NCI-H345 treated with DMSO at 0.1 percent for 48 hours (cell line): ENCODE results near the gene ATP8B1.

ENCODE experiments used
- DNase-seq: peaks from one replicate; lab custom pipeline; 2025; ENCODE audit not compliant: unreplicated experiment; lab: John Stamatoyannopoulos, UW

Gene ATP8B1

DNA sequence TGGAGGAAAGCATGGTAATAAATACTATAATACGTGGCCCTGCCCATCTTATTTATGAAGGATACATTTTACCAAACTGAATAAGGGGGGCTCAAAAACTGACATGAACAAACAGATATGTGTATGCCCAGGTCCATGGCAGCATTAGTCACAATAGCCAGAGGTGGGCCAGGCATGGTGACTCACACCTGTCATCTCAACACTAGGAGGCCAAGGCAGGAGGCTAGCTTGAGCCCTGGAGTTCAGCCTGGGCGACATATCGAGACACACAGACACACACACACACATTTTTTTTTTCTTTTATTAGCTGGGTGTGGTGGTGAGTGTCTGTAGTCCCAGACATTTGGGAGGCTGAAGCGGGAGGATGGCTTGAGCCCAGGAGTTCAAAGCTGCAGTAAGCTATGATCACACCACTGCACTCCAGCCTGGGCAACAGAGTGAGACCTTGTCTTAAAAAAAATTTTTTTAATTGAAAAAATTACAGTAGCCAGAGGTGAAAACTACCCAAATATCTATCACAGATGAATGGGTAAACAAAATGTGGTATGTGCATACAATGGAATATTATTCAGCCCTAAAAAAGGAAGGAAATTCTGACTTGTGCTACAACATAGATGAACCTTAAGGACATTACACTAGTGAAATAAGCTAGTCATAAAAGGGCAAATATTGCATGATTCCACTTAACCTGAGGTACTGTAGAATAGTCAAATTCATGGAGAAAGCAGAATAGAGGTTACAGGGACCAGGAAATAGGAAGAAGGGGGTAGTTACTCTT, 8.0 kb downstream of the ATP8B1 start:
- DNase-seq = no peak

DNA sequence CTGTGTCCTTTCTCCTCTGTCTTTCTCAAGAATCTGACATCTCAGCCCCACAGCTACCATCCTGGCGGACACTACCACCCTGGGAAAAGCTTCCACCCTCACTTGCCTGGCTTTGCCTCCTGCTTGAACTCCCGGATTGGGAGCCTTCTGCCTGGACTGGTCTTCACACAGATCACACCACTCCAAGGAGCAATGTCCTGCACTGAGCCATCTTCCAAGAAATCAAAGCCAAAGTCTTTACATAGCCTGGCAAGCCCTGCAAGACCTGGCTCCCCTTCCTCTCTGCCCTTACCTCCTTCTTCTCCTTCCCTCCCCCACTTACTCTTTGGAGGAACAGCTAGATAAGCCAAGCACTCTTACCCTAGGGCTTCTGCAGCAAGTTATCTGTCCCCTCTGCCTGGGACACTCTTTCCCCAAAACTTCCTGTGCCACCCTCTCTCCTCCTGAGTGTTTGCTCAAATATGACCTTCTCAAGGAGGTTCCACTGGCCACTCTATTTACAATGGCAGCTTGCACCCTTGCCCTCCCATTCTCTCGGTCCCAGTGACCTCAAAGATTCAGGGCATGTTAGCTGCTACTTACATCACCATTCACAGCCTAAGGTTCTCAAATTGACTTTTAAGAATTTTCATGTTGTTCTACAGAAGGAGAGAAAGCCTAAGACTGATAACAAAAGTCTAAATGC, 9.7 kb downstream of the ATP8B1 start:
- DNase-seq = no peak

GRCh38 chr18:57792631-57793301, 10.3 kb downstream of the ATP8B1 start:
- DNase-seq = no peak

DNA sequence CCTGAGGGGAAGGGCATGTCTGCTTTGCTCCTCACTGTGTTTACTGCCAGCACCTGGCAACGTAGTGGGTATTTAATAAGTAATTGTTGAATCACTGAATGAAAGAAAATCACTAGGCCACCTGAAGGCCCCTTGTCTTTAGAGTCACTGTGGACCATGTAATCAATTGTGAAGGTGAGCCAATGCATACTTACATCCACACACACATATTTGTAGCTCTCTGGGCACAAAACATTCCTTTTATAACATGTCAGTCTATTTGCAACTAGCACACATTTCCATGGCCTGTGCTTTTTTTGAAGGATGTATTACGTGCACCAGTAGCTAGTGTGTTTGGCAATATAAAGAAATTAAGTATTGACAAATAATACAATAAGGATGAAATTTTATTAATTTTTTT, 11.2 kb downstream of the ATP8B1 start:
- no peak for DNase-seq

DNA sequence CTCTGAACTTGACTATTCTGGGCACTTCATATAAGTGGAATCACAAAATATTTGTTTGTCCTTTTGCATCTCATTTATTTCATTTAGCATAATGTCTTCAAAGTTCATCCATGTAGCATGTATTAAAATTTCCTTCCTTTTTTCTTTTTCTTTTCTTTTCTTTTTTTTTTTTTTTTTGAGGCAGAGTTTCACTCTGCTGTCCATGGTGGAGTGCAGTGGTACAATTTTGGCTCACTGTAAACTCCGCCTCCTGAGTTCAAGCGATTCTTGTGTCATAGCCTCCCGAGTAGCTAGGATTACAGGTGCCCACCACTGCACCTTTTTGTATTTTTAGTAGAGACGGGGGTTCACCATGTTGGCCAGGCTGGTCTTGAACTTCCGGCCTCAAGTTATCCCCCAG, 11.9 kb downstream of the ATP8B1 start:
- DNase-seq = no peak

- DNase-seq = no peak
Observed at GRCh38 chr18:57790316-57790715, 12.8 kb downstream of the ATP8B1 start.

DNA sequence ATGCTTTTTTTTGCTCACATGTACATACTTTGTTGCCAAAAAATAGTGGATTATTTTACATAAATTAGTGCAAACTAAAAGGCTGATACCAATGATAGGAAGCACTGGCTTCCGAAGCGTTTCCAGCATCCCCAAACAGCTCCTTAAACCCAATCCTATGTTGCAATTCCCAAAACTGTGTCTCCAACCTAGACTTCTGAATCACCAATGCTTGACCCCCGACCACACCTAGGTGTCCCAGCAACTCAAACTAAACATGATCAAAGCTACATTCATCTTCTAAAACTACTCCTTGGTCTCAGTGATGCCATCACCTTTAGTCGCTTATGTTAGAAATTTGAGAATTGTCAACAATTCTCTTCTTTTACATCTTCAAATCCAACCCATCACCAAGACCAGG, 13.4 kb downstream of the ATP8B1 start:
- no peak for DNase-seq

DNA sequence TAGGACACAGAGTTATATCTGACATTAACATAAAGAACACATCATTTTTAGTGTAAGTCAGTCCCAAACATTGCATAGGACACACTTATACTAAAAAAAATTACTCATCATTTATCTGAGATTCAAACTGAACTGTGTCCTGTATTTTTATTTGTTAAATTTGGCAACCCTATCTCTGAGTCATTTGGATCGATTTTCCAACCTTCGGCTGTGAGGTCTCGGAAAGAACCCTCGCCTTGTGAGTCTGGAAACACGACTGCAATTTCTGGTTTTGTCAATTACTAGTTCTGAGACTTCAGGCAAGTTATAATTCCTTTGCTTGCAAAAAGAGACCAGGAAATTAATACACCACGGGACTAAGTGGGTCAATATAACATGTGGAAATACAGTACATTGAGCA, 14.0 kb downstream of the ATP8B1 start:
- no peak for DNase-seq

- no peak for DNase-seq
Observed at GRCh38 chr18:57787068-57787685, 15.9 kb downstream of the ATP8B1 start.

DNA sequence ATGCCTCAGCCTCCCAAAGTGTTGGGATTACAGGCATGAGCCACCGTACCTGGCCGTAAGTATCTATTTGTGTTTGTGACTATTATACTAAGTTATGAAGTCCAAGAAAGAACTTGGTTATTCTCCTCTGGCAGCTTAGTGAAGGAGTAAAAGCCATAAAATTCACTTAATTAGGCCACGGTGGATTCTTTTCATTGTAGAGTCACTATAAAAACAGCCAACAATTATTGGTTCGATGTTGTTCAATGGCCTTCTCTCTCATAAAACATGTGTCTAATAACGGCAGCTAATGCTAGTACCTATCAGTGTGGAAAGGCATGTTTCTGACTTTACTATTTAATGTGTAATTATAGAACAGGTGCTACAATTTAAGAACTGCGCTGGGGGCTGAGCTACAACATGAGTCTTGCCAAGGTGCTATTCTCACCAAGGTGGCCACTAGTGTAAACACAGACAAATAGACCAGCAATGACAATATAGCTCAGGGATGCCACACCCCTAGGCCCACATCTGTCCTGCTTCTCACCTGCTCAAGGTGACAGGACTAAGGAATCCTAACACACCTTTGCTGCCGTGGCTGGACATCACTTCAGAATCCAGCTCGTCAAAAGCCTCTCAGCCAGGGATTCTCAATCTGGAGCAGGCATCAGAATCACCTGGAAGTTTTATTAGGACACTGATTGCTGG, 17.2 kb downstream of the ATP8B1 start:
- DNase-seq = no peak

GRCh38 chr18:57784801-57785114, 18.4 kb downstream of the ATP8B1 start:
- DNase-seq = no peak

- no peak for DNase-seq
Observed at GRCh38 chr18:57784034-57784800, 18.9 kb downstream of the ATP8B1 start.

GRCh38 chr18:57782049-57782448, 21.1 kb downstream of the ATP8B1 start:
- no peak for DNase-seq

- no peak for DNase-seq
Observed at GRCh38 chr18:57780706-57781347, 22.3 kb downstream of the ATP8B1 start.

GRCh38 chr18:57780318-57780705, 22.8 kb downstream of the ATP8B1 start:
- no peak for DNase-seq

DNA sequence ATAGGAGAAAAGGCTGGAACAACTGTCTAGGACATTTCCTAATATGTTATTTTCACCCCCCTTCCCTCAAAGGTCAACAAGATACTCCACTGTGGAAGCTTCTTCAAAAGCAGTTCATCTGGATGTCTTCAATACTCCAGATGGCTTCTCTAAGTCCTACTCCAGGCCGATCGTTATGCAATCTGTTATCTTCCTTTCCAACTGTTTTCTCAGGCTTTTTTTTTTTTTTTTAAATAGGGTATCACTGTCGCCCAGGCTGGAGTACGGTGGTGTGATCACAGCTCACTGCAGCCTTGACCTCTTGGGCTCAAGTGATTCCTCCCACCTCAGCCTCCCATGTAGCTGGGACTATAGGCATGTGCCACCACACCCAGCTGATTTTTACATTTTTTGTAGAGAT, 26.3 kb downstream of the ATP8B1 start:
- DNase-seq = no peak

- no peak for DNase-seq
Observed at GRCh38 chr18:57776354-57776753, 26.8 kb downstream of the ATP8B1 start.

DNA sequence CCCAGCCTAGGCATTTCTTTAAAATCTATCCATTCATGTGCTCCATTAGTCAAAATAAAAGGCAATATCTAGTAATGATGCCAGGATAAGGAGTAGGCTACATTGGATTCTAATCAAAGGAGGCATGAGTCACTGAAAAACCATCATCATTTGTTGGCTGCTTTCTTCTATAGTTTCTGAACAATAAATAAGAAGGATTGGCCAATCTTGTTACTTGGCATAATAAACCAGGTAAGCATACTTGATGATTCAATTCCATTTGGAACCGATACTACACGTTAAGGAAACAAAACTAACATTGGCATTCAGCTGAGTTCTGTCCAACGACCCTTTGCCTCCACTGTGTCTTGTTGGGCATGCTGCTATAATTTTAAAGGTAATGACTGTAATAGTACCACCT, 27.2 kb downstream of the ATP8B1 start:
- no peak for DNase-seq

DNA sequence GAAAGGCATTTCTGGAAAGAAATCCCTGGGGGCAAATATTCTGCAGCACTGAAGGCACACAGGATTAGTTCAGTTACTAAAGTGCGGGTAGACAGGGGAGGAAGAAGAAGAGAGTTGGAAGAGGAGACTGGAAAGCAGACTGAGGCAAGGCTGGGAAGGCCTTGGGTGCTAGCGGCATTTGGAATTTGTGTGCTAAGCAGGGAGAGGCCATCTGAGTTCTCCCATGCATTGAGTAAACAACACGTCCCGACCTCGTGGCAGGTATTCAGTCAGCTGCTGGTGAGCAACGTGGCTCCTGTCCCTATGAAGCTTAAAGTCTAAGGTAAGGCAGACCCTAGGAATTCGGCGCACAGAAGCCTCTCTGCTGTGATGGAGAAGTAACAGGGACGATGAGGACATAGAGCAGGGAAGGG, 30.7 kb downstream of the ATP8B1 start:
- no peak for DNase-seq

DNA sequence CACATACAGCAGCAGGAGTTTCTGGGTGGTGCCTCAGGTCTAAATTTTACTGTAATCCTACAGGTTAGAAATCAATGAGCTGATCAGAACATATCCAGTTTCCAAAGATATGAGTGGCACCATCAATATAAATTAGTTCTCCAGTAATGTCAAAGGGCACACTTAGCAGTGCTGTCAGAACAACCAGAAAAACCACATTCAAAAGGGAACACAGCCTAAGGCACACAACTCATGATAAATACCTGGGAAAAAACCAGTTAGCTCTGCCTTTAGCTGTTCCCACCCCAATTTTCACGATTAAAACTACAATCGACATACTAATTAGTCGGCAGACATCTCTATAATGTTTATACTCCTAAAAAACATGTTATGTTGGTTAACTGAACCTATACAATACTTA, 31.5 kb downstream of the ATP8B1 start:
- no peak for DNase-seq
